Vagina (tissue), 2 donors: ENCODE measurements around the gene PPIF.
"Not testable (repeated sequence)": the region's sequence is repeated elsewhere in the genome, so short reads cannot be mapped to it uniquely, and the experiment has no call there.

ENCODE experiments used
- CTCF ChIP-seq, 3 experiments: fragments of 450-650 bp in 2 of 3; fragments of 200-600 bp in 1 of 3; sonication (generic) in 1 of 3; IDR thresholded peaks; one replicate each; pipeline ENCODE4 v1.5.1; 2017 to 2019; ENCODE audit warnings: antibody characterized with exemption in 3 of 3, mild to moderate bottlenecking in 2 of 3, moderate library complexity in 2 of 3
- POLR2AphosphoS5 ChIP-seq, 2 donors: sonication (generic); formaldehyde crosslinking; IDR thresholded peaks; one replicate each; pipeline ENCODE4 v1.9.0; 2017; ENCODE audit warnings: antibody characterized with exemption in 2 of 2, mild to moderate bottlenecking in 2 of 2, low read depth in 1 of 2; ENCODE audit not compliant: insufficient read depth in 1 of 2

DNA sequence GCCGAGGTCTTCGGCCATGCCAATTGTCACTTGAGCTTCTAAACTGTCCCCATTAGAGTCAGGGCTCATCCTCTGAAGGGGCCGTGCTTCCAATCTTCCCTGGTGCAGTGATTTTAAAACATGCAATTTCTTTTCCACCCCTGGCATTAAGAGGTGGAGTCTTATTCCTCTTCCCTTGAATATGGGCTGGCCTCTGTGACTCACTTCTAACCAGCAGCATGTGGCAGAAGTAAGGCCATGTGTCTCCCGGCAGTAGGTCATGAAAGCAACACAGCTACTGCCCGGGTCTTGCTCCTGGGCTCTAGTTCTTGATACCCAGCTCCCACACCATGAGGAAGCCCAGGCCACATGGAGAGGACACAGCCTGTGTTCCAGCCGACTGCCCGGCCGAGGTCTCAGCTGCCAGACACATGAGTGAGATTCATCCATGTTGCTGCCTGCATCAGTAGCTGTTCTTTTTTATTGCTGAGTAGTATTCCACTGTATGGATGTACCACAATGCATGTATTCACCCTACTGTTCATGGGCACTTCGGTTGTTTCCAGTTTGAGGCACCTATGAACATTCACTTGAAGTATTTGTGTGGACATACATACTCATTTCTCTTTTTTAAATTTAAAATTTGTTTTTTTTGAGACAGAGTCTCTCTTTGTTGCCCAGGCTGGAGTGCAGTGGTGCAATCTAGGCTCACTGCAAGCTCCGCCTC is 14.5 kb upstream of the PPIF start:
- not testable (repeated sequence) for TF ChIP-seq POLR2AphosphoS5 (IDR thresholded peaks at IDR 0.05; ENCODE audit: insufficient read depth in 1 of 2, low read depth in 1 of 2); CTCF (IDR thresholded peaks at IDR 0.05)
